ENCODE data around the gene MLLT1.
A peak's percentile ranks its signal among the peaks of the same experiment; 100 is the strongest.

MLLT1 gene

GRCh38 chr19:6250909-6251308, 28.9 kb downstream of the MLLT1 start:
- H3K27ac Mint-ChIP-seq, result no peak overlapping the region
- H3K4me1 Mint-ChIP-seq, result peaks cover 64% of the 10 kb centered on the region
- no peak for DNase-seq
- H3K27me3 Mint-ChIP-seq, result no peaks in the 10 kb centered on the region
- H3K4me3 Mint-ChIP-seq, result no peak overlapping the region
- no peak for ATAC-seq
- no peaks in the 10 kb centered on the region for H3K9me3 Mint-ChIP-seq

GRCh38 chr19:6250024-6250615, 29.7 kb downstream of the MLLT1 start:
- Mint-ChIP-seq H3K27me3 (no peaks in the 10 kb centered on the region), H3K4me3 (no peak overlapping the region), H3K27ac (peak overlapping the region in 1 of 2 donors; percentile 81), H3K9me3 (no peaks in the 10 kb centered on the region), H3K4me1 (peaks cover 68% of the 10 kb centered on the region)
- DNase-seq (no peak), ATAC-seq (no peak)

- ATAC-seq (no peak), DNase-seq (no peak)
- Mint-ChIP-seq H3K27me3 (no peaks in the 10 kb centered on the region), H3K27ac (peak overlapping the region in 1 of 2 donors; percentile 81), H3K9me3 (no peaks in the 10 kb centered on the region), H3K4me1 (peaks cover 67% of the 10 kb centered on the region), H3K4me3 (no peak overlapping the region)
Observed at GRCh38 chr19:6249296-6249695, 30.5 kb downstream of the MLLT1 start.

GRCh38 chr19:6248844-6249243, 30.9 kb downstream of the MLLT1 start:
- DNase-seq, result no peak
- Mint-ChIP-seq H3K27me3 (no peaks in the 10 kb centered on the region), H3K4me3 (no peak overlapping the region), H3K4me1 (peaks cover 69% of the 10 kb centered on the region), H3K9me3 (no peaks in the 10 kb centered on the region), H3K27ac (no peak overlapping the region)
- ATAC-seq, result no peak

GRCh38 chr19:6248341-6248740, 31.4 kb downstream of the MLLT1 start:
- Mint-ChIP-seq H3K27me3 (no peaks in the 10 kb centered on the region), H3K9me3 (no peaks in the 10 kb centered on the region), H3K27ac (no peak overlapping the region), H3K4me3 (no peak overlapping the region), H3K4me1 (peaks cover 70% of the 10 kb centered on the region)
- ATAC-seq (no peak), DNase-seq (no peak)

GRCh38 chr19:6247007-6247288, 32.8 kb downstream of the MLLT1 start:
- H3K9me3 Mint-ChIP-seq, result no peaks in the 10 kb centered on the region
- H3K4me3 Mint-ChIP-seq, result no peak overlapping the region
- H3K4me1 Mint-ChIP-seq, result peaks cover 78% of the 10 kb centered on the region
- DNase-seq, result no peak
- no peak for ATAC-seq
- no peak overlapping the region for H3K27ac Mint-ChIP-seq
- H3K27me3 Mint-ChIP-seq, result no peaks in the 10 kb centered on the region

- no peak overlapping the region for H3K4me3 Mint-ChIP-seq
- peaks cover 77% of the 10 kb centered on the region for H3K4me1 Mint-ChIP-seq
Observed at GRCh38 chr19:6246174-6247006, 33.4 kb downstream of the MLLT1 start.

GRCh38 chr19:6242677-6243076, 37.1 kb downstream of the MLLT1 start:
- Mint-ChIP-seq H3K4me1 (peaks cover 85% of the 10 kb centered on the region), H3K27ac (peak overlapping the region in 1 of 2 donors; percentile 28), H3K4me3 (no peak overlapping the region), H3K9me3 (no peaks in the 10 kb centered on the region), H3K27me3 (no peaks in the 10 kb centered on the region)
- DNase-seq, result no peak
- no peak for ATAC-seq

More at GRCh38 chr19:6246174-6247006, 33.4 kb downstream of the MLLT1 start:
- DNase-seq (no peak), ATAC-seq (no peak)
- Mint-ChIP-seq H3K27ac (peak overlapping the region in 1 of 2 donors; percentile 51), H3K27me3 (no peaks in the 10 kb centered on the region), H3K9me3 (no peaks in the 10 kb centered on the region)

- H3K4me1 Mint-ChIP-seq, result peaks cover 80% of the 10 kb centered on the region
Observed at GRCh38 chr19:6241680-6242377, 37.9 kb downstream of the MLLT1 start.

GRCh38 chr19:6241056-6241455, 38.7 kb downstream of the MLLT1 start:
- ATAC-seq, result no peak
- no peak overlapping the region for H3K27ac Mint-ChIP-seq
- no peaks in the 10 kb centered on the region for H3K27me3 Mint-ChIP-seq
- no peak overlapping the region for H3K4me3 Mint-ChIP-seq
- H3K9me3 Mint-ChIP-seq, result no peaks in the 10 kb centered on the region
- peaks cover 76% of the 10 kb centered on the region for H3K4me1 Mint-ChIP-seq
- DNase-seq, result no peak

More at GRCh38 chr19:6241680-6242377, 37.9 kb downstream of the MLLT1 start:
- ATAC-seq, result no peak
- peak overlapping the region in 1 of 2 donors; percentile 21 for H3K27ac Mint-ChIP-seq
- H3K9me3 Mint-ChIP-seq, result no peaks in the 10 kb centered on the region
- H3K4me3 Mint-ChIP-seq, result no peak overlapping the region
- H3K27me3 Mint-ChIP-seq, result no peaks in the 10 kb centered on the region
- DNase-seq, result no peak

GRCh38 chr19:6239871-6240676, 39.7 kb downstream of the MLLT1 start:
- Mint-ChIP-seq H3K27ac (peak overlapping the region in 1 of 2 donors; percentile 1), H3K9me3 (no peaks in the 10 kb centered on the region), H3K27me3 (no peaks in the 10 kb centered on the region), H3K4me1 (peaks cover 81% of the 10 kb centered on the region), H3K4me3 (no peak overlapping the region)
- no peak for DNase-seq
- ATAC-seq, result no peak

GRCh38 chr19:6239401-6239844, 40.4 kb downstream of the MLLT1 start:
- ATAC-seq, result no peak
- Mint-ChIP-seq H3K27me3 (no peaks in the 10 kb centered on the region), H3K4me3 (no peak overlapping the region), H3K9me3 (no peaks in the 10 kb centered on the region), H3K4me1 (peaks cover 82% of the 10 kb centered on the region), H3K27ac (peak overlapping the region in 1 of 2 donors; percentile 1)
- no peak for DNase-seq

GRCh38 chr19:6238643-6239281, 41.0 kb downstream of the MLLT1 start:
- Mint-ChIP-seq H3K27me3 (no peaks in the 10 kb centered on the region), H3K9me3 (no peaks in the 10 kb centered on the region), H3K4me3 (no peak overlapping the region), H3K4me1 (peaks cover 80% of the 10 kb centered on the region), H3K27ac (peak overlapping the region in 1 of 2 donors; percentile 86)
- DNase-seq, result no peak
- no peak for ATAC-seq

- Mint-ChIP-seq H3K27me3 (no peaks in the 10 kb centered on the region), H3K4me1 (peaks cover 79% of the 10 kb centered on the region), H3K9me3 (no peaks in the 10 kb centered on the region), H3K4me3 (no peak overlapping the region), H3K27ac (no peak overlapping the region)
- no peak for DNase-seq
- ATAC-seq, result peak; percentile 48
Observed at GRCh38 chr19:6238256-6238642, 41.5 kb downstream of the MLLT1 start.

Data from stimulated activated naive CD8-positive, alpha-beta T cell treated with anti-CD3 and anti-CD28 coated beads, Interleukin-15, amount 100 ng/mL, for 72 hours (primary cell).